GM12891 (cell line): Measurements from ENCODE around the gene PSTK.

ENCODE experiments used
- POLR2A ChIP-seq: IDR thresholded peaks from 2 replicates; pipeline ENCODE4 v1.6.1; 2011; ENCODE audit warnings: low read depth, low read length, control low read depth
- POLR2AphosphoS5 ChIP-seq: IDR thresholded peaks from 2 replicates; pipeline ENCODE4 v1.6.1; 2011; ENCODE audit warnings: low read depth, low read length, control low read depth
- POU2F2 ChIP-seq: IDR thresholded peaks from 2 replicates; pipeline ENCODE4 v1.6.1; 2011; ENCODE audit warnings: low read depth, mild to moderate bottlenecking, control low read depth, low read length, moderate library complexity
- TAF1 ChIP-seq: IDR thresholded peaks from 2 replicates; pipeline ENCODE4 v1.6.1; 2011; ENCODE audit warnings: low read depth, low read length, control low read depth

DNA sequence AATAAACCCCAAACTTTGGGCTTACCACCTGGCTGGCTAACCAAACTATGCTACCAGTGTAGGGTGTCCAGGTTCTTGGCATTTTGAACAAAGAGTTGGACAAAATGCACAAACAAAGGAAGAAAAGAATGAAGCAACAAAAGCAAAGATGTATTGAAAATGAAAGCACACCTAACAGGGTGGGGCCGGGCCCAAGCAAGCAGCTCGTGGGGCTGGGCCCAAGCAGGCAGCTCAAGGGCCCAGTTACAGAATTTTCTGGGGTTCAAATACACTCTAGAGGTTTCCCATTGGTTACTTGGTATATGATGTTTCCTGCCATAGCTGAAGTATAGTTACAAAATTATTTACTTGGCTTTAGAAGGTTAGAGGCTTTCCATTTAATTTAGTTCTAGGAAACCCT lies 44.3 kb downstream of the PSTK start:
- no peak for TF ChIP-seq POU2F2
- no peak for TF ChIP-seq POLR2A
- TF ChIP-seq TAF1: no peak
- TF ChIP-seq POLR2AphosphoS5: no peak
